HepG2 (cell line): Measurements from ENCODE around the gene MDM4. TPM values are rescaled to one million over a fixed set of nuclear protein-coding genes. Genes with fewer than 3 reads are reported as not detected.
A peak's percentile ranks its signal among the peaks of the same experiment; 100 is the strongest.

ENCODE experiments used
- ATAC-seq: fragments of 200-7000 bp; cut with Tn5 transposase; 3 replicates; pipeline ENCODE4 v1.9.1; 2020; ENCODE audit warnings: mild to moderate bottlenecking, moderate library complexity
- BruUV-seq: library from RNA; stranded (reverse); fragments of 400-500 nt; replicated peaks from 2 replicates; lab custom pipeline; 2021; lab: Mats Ljungman, UMichigan
- CTCF ChIA-PET: fragments of 300-600 bp; formaldehyde crosslinking; extraction: SDS; loops from one replicate; lab custom pipeline; 2021; ENCODE audit warnings: low total read pairs, inconsistent platforms, low intra/inter-chr PET ratio; lab: Yijun Ruan, JAX
- POLR2A ChIA-PET: fragments of 350-600 bp; sonication (Branson Sonifier 250); formaldehyde crosslinking; loops from one replicate; lab custom pipeline; 2020; ENCODE audit warnings: antibody characterized with exemption, inconsistent platforms; lab: Yijun Ruan, JAX
- DNase-seq: peaks from one replicate; pipeline ENCODE4 v3.0.0-alpha.2; 2015; ENCODE audit warnings: low spot score
- FAIRE-seq: peaks from 3 replicates; lab custom pipeline; 2011; peaks lifted over from hg19 to GRCh38; lab: Jason Lieb, UNC
- H2AFZ ChIP-seq: one replicate; pipeline ENCODE4 v1.6.1; 2011; ENCODE audit warnings: low read length, inconsistent platforms
- H3K27ac ChIP-seq: fragments of 300-600 bp; 3 replicates; pipeline ENCODE4 v1.8.0; 2011; ENCODE audit warnings: mixed run types, mild to moderate bottlenecking, mixed read lengths, low read length, inconsistent platforms; ENCODE audit not compliant: insufficient read depth; ENCODE audit errors: extremely low read length
- H3K27me3 ChIP-seq, 2 experiments: fragments of 200-600 bp in 1 of 2; 2 replicates in 1 of 2; 3 replicates in 1 of 2; pipeline versions ENCODE4 v1.6.0 to v1.8.0; 2011; ENCODE audit warnings: low read length in 2 of 2, mild to moderate bottlenecking in 2 of 2, moderate library complexity in 2 of 2, inconsistent platforms in 1 of 2; ENCODE audit not compliant: insufficient read depth in 2 of 2, control insufficient read depth in 1 of 2
- H3K36me3 ChIP-seq, 2 experiments: fragments of 200-600 bp in 1 of 2; replicated peaks in 1 of 2; 2 replicates in 1 of 2; 3 replicates in 1 of 2; pipeline versions ENCODE4 v1.5.1 to v1.8.0; 2011; ENCODE audit warnings: low read length in 2 of 2, inconsistent platforms in 1 of 2; ENCODE audit not compliant: insufficient read depth in 2 of 2, control insufficient read depth in 1 of 2
- H3K4me1 ChIP-seq: 2 replicates; pipeline ENCODE4 v1.5.1; 2012; ENCODE audit warnings: low read length, inconsistent platforms; ENCODE audit not compliant: insufficient read depth
- H3K4me2 ChIP-seq: 2 replicates; pipeline ENCODE4 v1.6.0; 2011; ENCODE audit warnings: low read depth, low read length, inconsistent platforms
- H3K4me3 ChIP-seq, 3 experiments: fragments of 200-600 bp in 1 of 3; sonication (generic), shearing (Covaris generic) in 1 of 3; replicated peaks in 1 of 3; 2 replicates each; pipeline ENCODE4 v1.5.1; 2011 to 2016; ENCODE audit warnings: low read length in 3 of 3, inconsistent platforms in 2 of 3, low read depth in 2 of 3, mild to moderate bottlenecking in 2 of 3, control low read depth in 1 of 3, mixed read lengths in 1 of 3; ENCODE audit not compliant: insufficient read depth in 1 of 3
- H3K79me2 ChIP-seq: one replicate; pipeline ENCODE4 v1.6.1; 2011; ENCODE audit warnings: low read length, inconsistent platforms; ENCODE audit not compliant: insufficient read depth
- H3K9ac ChIP-seq: 2 replicates; pipeline ENCODE4 v1.6.0; 2011; ENCODE audit warnings: mild to moderate bottlenecking, low read depth, low read length, inconsistent platforms; ENCODE audit not compliant: insufficient read depth
- H3K9me3 ChIP-seq: 2 replicates; pipeline ENCODE4 v1.5.1; 2012; ENCODE audit warnings: mild to moderate bottlenecking, low read length
- H4K20me1 ChIP-seq: 2 replicates; pipeline ENCODE4 v1.6.0; 2011; ENCODE audit warnings: inconsistent platforms, mild to moderate bottlenecking, low read length, moderate library complexity; ENCODE audit not compliant: insufficient read depth
- AGO2 ChIP-seq: fragments of 200-400 bp; formaldehyde crosslinking; optimal IDR thresholded peaks from 2 replicates; pipeline ENCODE3; 2017; ENCODE audit warnings: mild to moderate bottlenecking, low read depth, low read length, moderate library complexity
- ATF7 ChIP-seq, 2 experiments: fragments of 450-650 bp in 1 of 2; sonication (generic) in 1 of 2; formaldehyde crosslinking in 1 of 2; IDR thresholded peaks; 2 replicates each; pipeline versions ENCODE4 v1.4.0 to v1.6.1; 2016 to 2020; ENCODE audit warnings: antibody characterized with exemption in 1 of 2, mild to moderate bottlenecking in 1 of 2, missing genetic modification reagents in 1 of 2
- PCBP1 ChIP-seq: fragments of 200-400 bp; formaldehyde crosslinking; IDR thresholded peaks from 2 replicates; pipeline ENCODE4 v1.6.1; 2017; ENCODE audit warnings: mild to moderate bottlenecking, low read depth, low read length, borderline replicate concordance
- ZNF598 ChIP-seq: sonication (generic); formaldehyde crosslinking; IDR thresholded peaks from 2 replicates; pipeline ENCODE4 v1.5.1; 2020; ENCODE audit warnings: mild to moderate bottlenecking, missing genetic modification reagents, borderline replicate concordance
- WGBS: methylation state at CpG from one replicate; pipeline ENCODE4 v1.1.6; 2017; ENCODE audit warnings: low lambda C conversion rate; 5-methylcytosine and 5-hydroxymethylcytosine counted together
- in situ Hi-C: cut with HindIII; loops from 2 replicates; pipeline ENCODE4 v1.10.0; 2017; ENCODE audit warnings: low pct_unique_long_range_greater_than_20kb; ENCODE audit not compliant: extremely low pct_ligation_motif_present
- intact Hi-C: fragments of 100-400 bp; cut with micrococcal nuclease; formaldehyde crosslinking; loops from one replicate; pipeline ENCODE4 v1.10.0; 2022; ENCODE audit not compliant: unreplicated experiment
- polyA plus RNA-seq, 8 experiments: library from polyadenylated mRNA; depleted of rRNA in 3 of 8; stranded (reverse) in 7 of 8; unstranded in 1 of 8; fragments of >200 nt; fragmentation: Illumina TruSeq in 4 of 8; extraction: Trizol in 4 of 8; gene quantifications; 2 replicates each; pipeline versions ENCODE4 v1.2.1 to v1.2.3, GENCODE V29; 2011 to 2016; ENCODE audit warnings: low read depth in 4 of 8, missing spikeins in 1 of 8, mixed read lengths in 1 of 8; ENCODE audit not compliant: insufficient read depth in 1 of 8
- total RNA-seq, 5 experiments: library from RNA; depleted of rRNA; stranded (reverse); fragments of >200 nt; fragmentation: Illumina TruSeq; extraction: Trizol; gene quantifications; 2 replicates each; pipeline ENCODE4 v1.2.3, GENCODE V29; 2016; ENCODE audit warnings: low read depth in 1 of 5

MDM4 gene
- total and polyA plus RNA-seq, 2 of the 13 experiments (the other 11 are each of a cell fraction or from before 2014, with no cell fraction given), result 14.9 to 19.0 TPM

DNA sequence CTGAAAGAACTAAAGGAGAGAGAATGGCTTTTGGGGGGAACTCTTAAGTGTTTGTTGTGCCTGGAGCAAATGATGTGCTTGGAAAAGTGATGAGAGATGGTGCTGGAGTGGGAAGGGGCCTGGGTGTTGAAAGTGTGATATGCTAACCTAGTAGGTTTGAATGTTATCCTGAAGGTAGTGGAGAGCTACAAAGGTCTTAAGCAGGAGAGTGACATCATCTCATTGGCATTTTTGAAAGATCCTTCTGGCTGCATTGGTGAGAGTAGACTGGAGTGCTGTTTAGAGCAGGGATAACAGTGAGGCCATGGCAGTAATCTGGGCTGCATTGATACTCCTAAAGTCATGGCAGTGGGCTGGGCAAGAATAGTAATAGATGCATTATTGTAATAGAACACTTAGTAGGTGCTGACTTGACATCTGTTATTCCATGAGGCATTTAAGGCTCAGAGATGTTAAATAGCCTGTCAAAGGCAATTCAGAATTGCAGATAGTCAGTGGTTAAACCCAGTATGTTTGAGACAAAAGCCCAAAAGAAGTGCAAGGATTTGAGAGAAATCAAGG is 44.5 kb downstream of the MDM4 start:
- TF ChIP-seq ATF7 (IDR thresholded peaks at IDR 0.05) (peak; percentile 41; the same call in 1 of the 2 replicates), ATF7 (CRISPR knock-in tag; IDR thresholded peaks at IDR 0.05) (no peak), ZNF598 (CRISPR knock-in tag) (no peak)
- Histone ChIP-seq H3K79me2 (no peaks in the 10 kb centered on the region), H3K4me2 (no peak overlapping the region), H3K27me3 (no peaks in the 10 kb centered on the region), H3K9ac (no peak overlapping the region), H3K4me1 (no peaks in the 10 kb centered on the region), H3K4me3 (no peak overlapping the region), H4K20me1 (no peaks in the 10 kb centered on the region), H3K27ac (no peak overlapping the region), H3K9me3 (no peaks in the 10 kb centered on the region), H2AFZ (no peak overlapping the region), H3K36me3 (peaks cover 0 to 1% of the 10 kb centered on the region in 2 experiments; a peak in 2 of 5 replicates)
- POLR2A ChIA-PET, result no interaction called here
- FAIRE-seq, result no peak
- BruUV-seq, result no TSS peak
- CTCF ChIA-PET, result no interaction called here
- ATAC-seq, result peak; percentile 24; the same call in 1 of the 3 replicates
- no peak for DNase-seq
- in situ Hi-C loops, result loop anchor here (10.0 kb wide), 1 partner anchor 244 kb away; no protein-coding TSS in a partner anchor
- intact Hi-C loops, result no loop called here

- ChIA-PET POLR2A (no interaction called here), CTCF (no interaction called here)
- H3K4me3 ChIP-seq, result no peak overlapping the region
- no peaks in the 10 kb centered on the region for H4K20me1 ChIP-seq
- TF ChIP-seq PCBP1 (no peak), AGO2 (peak; percentile 30)
- no peaks in the 10 kb centered on the region for H3K27me3 ChIP-seq
- H3K4me1 ChIP-seq, result no peaks in the 10 kb centered on the region
- H3K27ac ChIP-seq, result no peak overlapping the region
- no peak overlapping the region for H2AFZ ChIP-seq
- no peaks in the 10 kb centered on the region for H3K79me2 ChIP-seq
- intact Hi-C loops (no loop called here), in situ Hi-C loops (loop anchor here (10.0 kb wide), 1 partner anchor 242 kb away; no protein-coding TSS in a partner anchor)
- DNase-seq (no peak), FAIRE-seq (no peak), ATAC-seq (no peak)
- no peaks in the 10 kb centered on the region for H3K9me3 ChIP-seq
- BruUV-seq, result no TSS peak
- no peak overlapping the region for H3K9ac ChIP-seq
- peaks cover 0 to 1% of the 10 kb centered on the region in 2 experiments; a peak in 1 of 5 replicates for H3K36me3 ChIP-seq
- WGBS, result 93% methylated on average over 23 of the region's 37 CpGs
- no peak overlapping the region for H3K4me2 ChIP-seq
Measured at GRCh38 chr1:204562075-204562990, 46.1 kb downstream of the MDM4 start.
